Lung (tissue), 12 donors: ENCODE data around the gene TEX2. TPM values are rescaled to one million over a fixed set of nuclear protein-coding genes. Genes with fewer than 3 reads are reported as not detected.

ENCODE experiments used
- ATAC-seq: fragments of 200-7000 bp; cut with Tn5 transposase; one replicate; pipeline ENCODE4 v1.9.1; 2020; ENCODE audit warnings: moderate number of reproducible peaks; ENCODE audit not compliant: insufficient read depth, low FRiP score
- DNase-seq, 3 donors: peaks; one replicate each; pipeline ENCODE4 v3.0.0-alpha.2; 2013 to 2017
- H3K27ac ChIP-seq, 2 donors: one replicate each; pipeline ENCODE4 v1.5.1; 2013; ENCODE audit warnings: mild to moderate bottlenecking in 2 of 2, moderate library complexity in 2 of 2, control low read depth in 1 of 2, inconsistent platforms in 1 of 2, low read depth in 1 of 2, low read length in 1 of 2
- H3K27me3 ChIP-seq, 3 donors: one replicate each; pipeline ENCODE4 v1.5.1; 2013; ENCODE audit warnings: low read length in 2 of 3; ENCODE audit not compliant: control insufficient read depth in 3 of 3, insufficient read depth in 3 of 3
- H3K36me3 ChIP-seq, 4 donors: one replicate each; pipeline ENCODE4 v1.5.1; 2013; ENCODE audit warnings: low read length in 4 of 4, mild to moderate bottlenecking in 1 of 4, moderate library complexity in 1 of 4; ENCODE audit not compliant: control insufficient read depth in 4 of 4, insufficient read depth in 4 of 4
- H3K4me1 ChIP-seq, 5 donors: one replicate each; pipeline ENCODE4 v1.5.1; 2013; ENCODE audit warnings: low read length in 5 of 5, mild to moderate bottlenecking in 2 of 5, moderate library complexity in 1 of 5; ENCODE audit not compliant: control insufficient read depth in 5 of 5, insufficient read depth in 5 of 5
- H3K4me3 ChIP-seq: one replicate; pipeline ENCODE4 v1.5.1; 2013; ENCODE audit warnings: mild to moderate bottlenecking, control low read depth, moderate library complexity
- H3K9ac ChIP-seq, 2 donors: one replicate each; pipeline ENCODE4 v1.5.1; 2013; ENCODE audit warnings: low read length in 2 of 2, control low read depth in 1 of 2; ENCODE audit not compliant: insufficient read depth in 1 of 2
- H3K9me3 ChIP-seq, 4 donors: one replicate each; pipeline ENCODE4 v1.5.1; 2013; ENCODE audit warnings: low read length in 3 of 4, mild to moderate bottlenecking in 1 of 4, moderate library complexity in 1 of 4; ENCODE audit not compliant: control insufficient read depth in 4 of 4, insufficient read depth in 3 of 4
- CTCF ChIP-seq: IDR thresholded peaks from 2 replicates; pipeline ENCODE4 v1.5.1; 2012; ENCODE audit warnings: mild to moderate bottlenecking; ENCODE audit errors: control extremely low read depth, extremely low read depth
- WGBS, 2 donors: extraction: QIAGEN DNeasy Blood & Tissue Kit; methylation state at CpG; one replicate each; pipeline ENCODE4 v1.1.7; 2013; 5-methylcytosine and 5-hydroxymethylcytosine counted together
- polyA plus RNA-seq, 2 donors: library from polyadenylated mRNA; stranded (reverse); fragments of 200-250 nt; gene quantifications; one replicate each; pipeline ENCODE4 v1.2.1, GENCODE V29; 2013
- total RNA-seq, 2 donors: library from RNA; depleted of rRNA in 1 of 2; stranded (reverse); fragments of >200 nt in 1 of 2; gene quantifications; one replicate each; pipeline ENCODE4 v1.2.1, GENCODE V29; 2014 to 2021
- donor health status: control.
- donor health status: control.
- donor health status: Bipolar disorder and iron deficiency.
- donor health status: healthy.
- donor health status: DM: yes; HTN: yes; CAD: no.

TEX2 gene
- total and polyA plus RNA-seq, 4 donors: 10.0 to 42.8 (median 28.8) TPM

DNA sequence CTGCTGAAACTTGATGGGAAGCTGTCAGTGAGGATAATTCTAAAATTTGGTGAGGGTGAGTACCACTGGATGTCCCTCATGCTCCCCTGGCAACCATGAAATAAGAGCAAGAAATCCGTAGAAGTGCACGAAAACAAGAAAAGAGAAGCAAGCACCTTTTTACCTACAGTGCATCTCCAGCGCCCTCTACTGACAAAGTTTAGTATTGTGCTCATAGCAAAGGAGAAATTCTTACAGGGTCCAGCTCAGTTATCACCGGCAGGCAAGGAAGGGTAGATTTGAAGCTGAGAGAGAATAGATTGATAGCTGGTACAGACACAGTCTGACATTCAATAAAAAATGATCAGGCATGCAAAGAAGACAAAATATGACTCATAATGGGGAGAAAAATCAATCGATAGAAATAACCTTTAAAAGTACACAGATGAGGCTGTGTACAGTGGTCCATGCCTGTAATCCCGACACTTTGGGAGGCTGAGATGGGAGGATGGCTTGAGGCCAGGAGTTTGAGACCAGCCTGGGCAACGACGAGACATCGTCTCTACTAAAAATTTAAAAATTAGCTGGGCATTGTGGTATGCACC lies 28.3 kb upstream of the TEX2 start:
- 86% methylated on average over 9 of the region's 9 CpGs for WGBS, 2 donors
- no peaks in the 10 kb centered on the region for H3K27me3 ChIP-seq
- no peak overlapping the region for H3K4me3 ChIP-seq
- peaks cover 0 to 8% (median under 1%) of the 10 kb centered on the region in 4 donors for H3K9me3 ChIP-seq
- no peak for TF ChIP-seq CTCF
- no peak for DNase-seq
- no peak overlapping the region for H3K9ac ChIP-seq
- no peaks in the 10 kb centered on the region for H3K36me3 ChIP-seq
- H3K27ac ChIP-seq: no peak overlapping the region
- ATAC-seq: no peak
- H3K4me1 ChIP-seq: no peaks in the 10 kb centered on the region

- Histone ChIP-seq H3K27ac (no peak overlapping the region), H3K9ac (no peak overlapping the region), H3K36me3 (no peaks in the 10 kb centered on the region), H3K4me3 (no peak overlapping the region), H3K4me1 (no peaks in the 10 kb centered on the region), H3K9me3 (peaks cover 0 to 8% (median under 1%) of the 10 kb centered on the region in 4 donors), H3K27me3 (no peaks in the 10 kb centered on the region)
- WGBS, 2 donors: 42 to 47% methylated on average over 4 of the region's 4 CpGs
- DNase-seq: no peak
- no peak for TF ChIP-seq CTCF
- ATAC-seq: no peak
These were observed 26.7 kb upstream of the TEX2 start for GRCh38 chr17:64289741-64290141.

DNA sequence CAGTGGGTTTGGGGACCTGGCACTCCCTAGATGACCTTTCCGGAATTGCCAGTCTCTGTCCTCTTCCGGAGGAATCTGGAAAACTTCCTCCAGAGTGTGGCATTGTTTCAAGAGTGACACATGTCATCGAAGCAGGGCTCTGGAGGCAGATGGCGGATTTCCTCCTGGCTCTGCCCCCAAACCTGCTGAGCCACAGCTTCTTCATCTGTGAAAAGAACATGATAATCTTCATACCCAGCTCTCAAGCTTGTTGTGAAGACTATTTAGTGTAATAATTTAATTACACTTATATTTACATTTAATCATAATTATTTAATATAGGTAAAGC lies 19.7 kb upstream of the TEX2 start:
- WGBS, 2 donors: 14 to 28% methylated on average over 4 of the region's 4 CpGs
- ATAC-seq (no peak), DNase-seq (peak in 1 of 3 donors; percentile 45)
- Histone ChIP-seq H3K9ac (no peak overlapping the region), H3K36me3 (no peaks in the 10 kb centered on the region), H3K4me1 (peaks cover 0 to 6% (median 2%) of the 10 kb centered on the region in 5 donors), H3K4me3 (no peak overlapping the region), H3K27me3 (no peaks in the 10 kb centered on the region), H3K9me3 (no peaks in the 10 kb centered on the region), H3K27ac (no peak overlapping the region)
- TF ChIP-seq CTCF: no peak
